Inflammatory macrophage (primary cell): ENCODE results near the gene GABRG3.

ENCODE experiments used
- DNase-seq, 2 donors: peaks; one replicate each; pipeline ENCODE4 v3.0.0-alpha.2; 2020 to 2022

Gene GABRG3

DNA sequence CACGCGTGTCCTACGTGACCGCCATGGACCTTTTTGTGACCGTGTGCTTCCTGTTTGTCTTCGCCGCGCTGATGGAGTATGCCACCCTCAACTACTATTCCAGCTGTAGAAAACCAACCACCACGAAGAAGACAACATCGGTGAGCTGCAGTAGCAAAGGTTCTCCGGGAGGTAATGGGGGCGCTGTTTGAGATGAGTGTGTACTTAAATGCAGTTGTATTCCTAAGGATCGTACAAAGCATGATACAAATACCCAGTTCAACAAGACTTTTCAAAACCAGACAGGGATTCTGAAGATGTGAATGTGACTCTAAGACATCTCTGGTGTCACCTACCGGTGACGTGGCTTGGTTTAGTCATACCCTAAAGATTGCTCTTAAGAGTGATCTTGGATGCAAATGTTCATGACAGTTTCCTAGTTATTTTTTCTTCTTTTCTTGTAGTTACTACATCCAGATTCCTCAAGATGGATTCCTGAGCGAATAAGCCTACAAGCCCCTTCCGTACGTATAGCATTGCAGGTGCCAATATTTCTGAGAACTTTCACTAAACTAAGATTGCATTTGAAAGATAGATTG is 556.6 kb downstream of the GABRG3 start:
- DNase-seq = no peak

DNA sequence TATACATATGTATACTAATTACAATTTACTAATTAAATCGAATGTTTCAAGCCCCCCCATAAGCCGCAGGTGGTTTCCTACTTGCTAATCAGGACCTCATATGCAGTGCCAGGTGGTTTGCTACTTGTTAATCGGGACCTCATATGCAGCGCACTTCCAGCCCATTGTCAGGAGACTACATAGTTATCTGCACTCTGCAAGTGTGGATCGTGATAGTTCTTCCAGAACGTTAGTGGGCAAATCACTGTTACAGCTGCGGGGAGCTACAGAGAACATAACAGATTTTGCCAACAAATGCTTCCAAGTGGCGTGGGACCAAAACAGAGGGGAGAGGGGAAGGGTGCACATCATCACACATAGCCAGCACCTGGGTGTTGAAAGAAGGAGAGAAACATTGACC is 558.4 kb downstream of the GABRG3 start:
- DNase-seq = no peak

GRCh38 chr15:27530994-27531393 is 560.0 kb downstream of the GABRG3 start:
- DNase-seq = no peak

DNA sequence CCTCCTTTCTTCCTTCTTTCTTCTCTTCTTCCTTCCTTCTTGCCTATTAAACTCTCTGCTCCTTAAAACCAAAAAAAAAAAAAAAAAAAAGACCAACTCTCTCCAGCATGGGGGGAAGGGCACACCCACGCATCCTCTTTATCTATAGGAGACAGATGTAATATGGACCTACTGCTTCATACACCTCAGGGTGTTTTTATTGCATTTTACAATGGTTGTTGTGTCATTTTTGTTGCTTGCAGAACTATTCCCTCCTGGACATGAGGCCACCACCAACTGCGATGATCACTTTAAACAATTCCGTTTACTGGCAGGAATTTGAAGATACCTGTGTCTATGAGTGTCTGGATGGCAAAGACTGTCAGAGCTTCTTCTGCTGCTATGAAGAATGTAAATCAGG is 561.4 kb downstream of the GABRG3 start:
- no peak for DNase-seq

GRCh38 chr15:27535445-27536129 is 564.6 kb downstream of the GABRG3 start:
- DNase-seq = no peak

DNA sequence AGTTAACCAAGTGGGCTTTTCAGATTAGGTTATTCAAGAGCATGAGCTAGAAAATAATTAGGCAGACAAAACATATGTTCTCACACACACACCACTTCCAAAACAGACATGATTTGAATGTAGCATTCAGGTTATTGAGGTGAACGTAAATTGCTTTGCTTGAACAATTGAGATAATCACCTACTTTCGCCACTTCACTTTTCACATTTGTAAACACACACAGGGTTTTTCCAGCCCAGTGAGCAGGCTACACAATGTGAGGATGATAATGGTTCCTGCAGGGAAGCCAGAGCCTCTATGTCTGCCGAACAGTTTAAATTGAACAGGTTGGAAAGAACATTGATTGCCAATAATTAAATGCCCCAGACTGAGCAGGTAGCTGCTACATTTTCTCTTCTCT is 567.3 kb downstream of the GABRG3 start:
- DNase-seq = no peak

GRCh38 chr15:27541581-27541980 is 570.6 kb downstream of the GABRG3 start:
- DNase-seq = no peak

DNA sequence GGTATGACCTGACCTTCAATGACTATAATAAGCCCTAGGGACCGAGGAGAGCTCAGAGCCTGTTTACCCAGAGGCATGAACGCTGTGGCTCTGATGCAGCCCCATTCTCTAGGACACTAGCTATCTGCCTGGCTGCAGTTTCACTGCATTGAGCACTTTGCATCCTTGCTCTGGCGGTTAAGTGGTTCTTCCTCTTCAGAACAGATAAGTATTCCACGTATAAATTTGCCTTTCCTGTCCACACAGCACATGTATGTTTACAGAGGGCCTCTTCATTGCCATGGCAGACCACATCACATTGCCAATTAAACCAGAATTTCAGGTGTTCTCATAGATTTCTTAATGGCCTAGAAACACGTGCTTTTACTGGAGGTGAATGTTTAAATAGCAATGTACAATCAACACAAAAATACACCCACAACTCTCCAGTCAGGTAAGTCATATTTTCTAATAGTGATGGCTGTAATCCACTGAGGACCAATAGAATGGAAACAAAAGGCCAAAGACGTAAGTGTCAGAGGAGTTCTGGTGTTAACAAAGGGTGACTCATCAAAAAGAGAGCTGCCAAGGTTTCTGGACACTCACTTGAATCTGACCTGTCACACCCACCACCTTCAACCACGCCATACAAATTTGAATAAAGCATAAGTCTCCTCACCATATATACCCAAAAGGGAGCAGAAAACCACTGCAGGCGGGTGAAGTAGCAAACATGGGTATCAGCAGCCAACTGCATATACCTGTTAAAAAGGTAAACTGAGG is 574.7 kb downstream of the GABRG3 start:
- no peak for DNase-seq

- DNase-seq = no peak
Observed at GRCh38 chr15:27549746-27550145, 578.8 kb downstream of the GABRG3 start.

DNA sequence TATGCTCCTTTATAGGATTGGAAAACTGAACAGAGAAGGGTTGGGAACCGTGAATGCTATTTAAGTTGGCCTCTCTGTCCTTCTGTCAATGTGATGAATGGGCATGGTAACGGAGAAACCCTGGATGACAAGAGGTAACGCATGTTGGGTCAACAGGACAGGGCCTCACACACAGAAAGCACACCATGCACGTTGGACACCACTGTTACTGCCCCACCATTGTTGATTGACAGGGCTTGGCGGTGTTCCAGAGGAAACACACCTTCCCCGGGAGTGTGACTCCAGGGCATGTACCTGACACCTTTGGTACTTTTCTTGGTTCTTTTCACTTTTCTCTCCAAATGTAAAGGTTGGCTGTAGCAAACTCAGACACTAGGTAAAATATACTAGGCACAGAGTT is 579.7 kb downstream of the GABRG3 start:
- DNase-seq = no peak

DNA sequence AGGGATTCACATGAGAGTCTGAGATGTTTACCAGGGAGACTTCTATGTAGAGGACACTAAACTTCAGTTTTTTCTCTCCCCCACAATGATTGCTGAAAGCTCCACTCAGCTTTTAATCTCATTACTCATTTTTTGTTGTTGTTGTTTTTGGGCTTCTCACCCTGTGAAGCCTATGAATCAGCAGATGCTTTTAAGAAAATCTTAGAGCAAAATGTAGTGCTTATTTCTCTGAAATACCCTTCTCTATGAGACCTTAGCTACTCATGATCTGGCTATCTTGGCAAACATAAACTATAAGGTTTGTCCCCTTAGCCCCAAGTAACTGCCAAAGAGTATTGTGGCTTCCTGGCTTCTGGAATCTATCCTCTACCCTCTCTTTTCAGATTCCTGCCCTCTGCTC is 590.8 kb downstream of the GABRG3 start:
- no peak for DNase-seq

GRCh38 chr15:27563765-27564370 is 592.9 kb downstream of the GABRG3 start:
- DNase-seq = no peak

GRCh38 chr15:27564656-27565055 is 593.7 kb downstream of the GABRG3 start:
- no peak for DNase-seq

GRCh38 chr15:27570746-27571145 is 599.8 kb downstream of the GABRG3 start:
- DNase-seq = no peak

DNA sequence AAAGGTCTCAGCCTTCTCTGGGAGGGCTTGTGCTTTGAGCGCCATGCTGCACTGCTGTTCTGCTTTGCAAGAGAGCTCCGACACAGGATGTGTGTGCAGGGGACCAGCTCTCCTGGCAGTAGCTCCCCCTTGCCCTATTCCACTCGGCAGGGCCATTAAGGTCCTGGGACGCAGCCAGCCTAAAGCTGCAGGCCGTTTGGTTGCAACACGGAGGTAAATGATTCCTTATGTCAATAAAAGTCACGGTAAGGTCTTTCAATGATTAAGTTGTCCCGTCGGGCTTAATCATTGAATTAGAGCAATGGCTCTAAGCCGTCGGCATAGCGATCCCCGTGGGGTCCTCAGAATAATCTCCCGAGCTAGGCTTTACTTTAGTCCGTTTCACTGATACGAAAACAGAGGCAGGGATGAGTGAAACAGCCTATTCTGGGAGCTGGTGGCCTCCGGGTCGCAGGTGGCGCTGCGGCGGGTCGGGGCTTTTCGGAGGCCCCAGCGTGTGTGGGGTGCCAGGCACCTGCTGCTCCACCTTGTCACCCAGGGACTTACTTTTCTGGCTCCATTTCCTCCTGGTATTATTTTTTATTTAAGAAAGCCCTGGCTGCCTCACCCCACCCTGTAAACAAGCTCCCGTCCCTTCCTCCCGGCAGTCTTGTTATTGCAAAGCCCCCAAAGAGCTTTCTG is 603.0 kb downstream of the GABRG3 start:
- DNase-seq = no peak

DNA sequence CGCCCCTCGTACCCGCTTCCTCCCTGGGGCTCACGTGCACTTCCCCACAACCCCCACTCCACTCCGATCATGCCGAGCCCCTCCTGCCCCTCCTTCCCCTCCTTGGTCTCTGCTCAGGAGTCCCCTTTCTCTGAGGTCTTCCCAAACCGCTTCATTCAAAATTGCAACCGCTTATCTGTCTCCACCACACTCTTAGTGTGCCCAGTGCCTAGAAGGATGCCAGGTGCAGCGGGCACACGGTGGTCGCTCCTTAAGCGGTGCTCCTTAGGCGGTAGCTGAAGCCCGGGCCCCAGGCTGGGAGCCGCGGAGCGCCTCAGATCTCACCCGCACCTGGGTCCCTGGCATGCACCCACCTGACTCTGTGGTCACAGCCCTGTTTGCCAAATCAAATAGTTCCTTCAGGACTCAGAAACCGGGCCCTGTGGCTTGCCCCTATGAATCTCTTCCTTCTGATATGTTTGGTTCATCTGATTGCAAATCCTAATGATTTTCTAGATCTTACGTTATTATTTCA is 603.6 kb downstream of the GABRG3 start:
- no peak for DNase-seq

DNA sequence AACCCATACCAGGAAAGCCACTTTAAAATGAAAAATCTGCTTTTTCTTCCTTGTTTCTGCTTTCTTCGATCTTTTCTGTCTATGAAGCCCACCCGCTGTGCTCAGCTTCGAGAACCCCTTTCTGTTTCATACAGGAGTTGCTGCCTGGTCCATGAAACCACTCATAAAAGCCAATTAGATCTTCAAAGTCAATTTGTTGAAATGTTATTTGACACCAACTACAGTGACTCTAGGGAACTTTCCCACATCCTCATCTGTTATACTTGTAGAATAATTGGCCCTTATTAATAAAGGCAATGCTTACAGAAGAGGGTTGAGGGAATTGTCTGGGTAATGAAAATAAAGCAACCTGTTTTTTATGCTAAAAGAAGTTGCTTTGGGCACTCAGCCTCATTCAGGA is 604.5 kb downstream of the GABRG3 start:
- no peak for DNase-seq

- DNase-seq = no peak
Observed at GRCh38 chr15:27576576-27576975, 605.6 kb downstream of the GABRG3 start.

DNA sequence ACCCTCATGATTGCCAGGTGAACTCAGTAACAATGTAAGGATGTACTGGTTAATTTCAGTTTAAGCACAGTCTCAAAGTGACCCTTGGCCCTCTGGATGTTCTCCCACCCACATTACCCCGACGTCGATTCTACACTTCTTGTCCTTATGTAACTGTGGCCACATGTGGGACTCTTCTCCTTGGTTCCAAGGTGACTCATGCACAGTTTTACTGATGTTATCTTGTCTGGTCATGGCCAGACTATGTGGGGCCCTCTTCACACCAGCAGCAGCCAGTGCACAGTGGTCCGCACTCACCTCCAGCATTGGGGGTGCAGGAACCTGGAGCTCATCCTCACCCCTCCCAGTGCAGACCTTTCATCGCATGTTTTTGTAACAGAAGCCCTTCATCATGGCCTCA is 608.8 kb downstream of the GABRG3 start:
- DNase-seq = no peak

DNA sequence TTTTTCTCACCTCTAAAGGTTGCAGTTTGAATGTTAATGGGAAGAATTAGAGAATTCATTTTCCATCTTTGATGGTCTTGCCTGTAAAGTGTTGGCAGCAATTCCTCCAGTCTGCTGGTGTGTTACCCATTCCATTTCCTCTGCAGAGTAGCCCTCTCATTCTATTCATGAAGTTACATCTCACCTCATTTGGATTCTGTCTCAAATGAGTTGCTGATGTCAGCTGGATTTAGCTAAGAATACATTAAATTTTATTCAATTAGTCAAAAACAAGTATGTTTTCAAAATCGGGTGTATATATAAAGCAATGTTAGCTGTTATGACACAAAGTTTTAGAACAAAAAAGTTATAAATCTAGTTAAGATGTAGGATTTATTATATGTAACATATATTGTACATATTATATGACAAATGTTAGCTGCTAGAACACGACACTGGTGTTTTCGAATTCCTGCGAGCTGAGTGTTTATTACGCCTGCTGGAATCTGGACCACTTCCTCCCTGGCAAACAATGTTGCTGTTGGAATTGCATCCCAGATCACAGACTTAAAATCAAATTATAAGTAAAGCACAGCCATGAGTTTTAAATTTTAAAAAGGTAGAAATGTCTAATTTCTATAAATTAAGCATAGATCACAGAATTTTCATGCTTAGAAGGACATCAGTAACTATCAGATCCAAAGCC is 611.9 kb downstream of the GABRG3 start:
- no peak for DNase-seq

DNA sequence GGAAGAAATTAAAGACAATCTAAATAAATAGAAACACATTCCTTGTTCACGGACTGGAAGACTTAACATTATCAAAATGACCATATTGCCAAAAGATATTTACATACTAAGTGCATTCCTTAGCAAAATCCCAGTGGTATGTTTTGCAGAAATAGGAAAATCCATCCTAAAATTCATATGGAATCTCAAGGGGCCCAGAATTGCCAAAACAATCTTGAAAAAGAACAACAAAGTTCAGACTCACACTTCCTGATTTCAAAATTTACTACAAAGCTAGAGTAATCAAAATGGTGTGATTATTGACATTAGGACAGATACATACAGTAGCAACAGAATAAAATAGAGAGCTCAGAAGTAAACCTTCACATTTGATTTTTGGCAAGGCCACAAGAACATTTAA is 612.7 kb downstream of the GABRG3 start:
- DNase-seq = no peak

DNA sequence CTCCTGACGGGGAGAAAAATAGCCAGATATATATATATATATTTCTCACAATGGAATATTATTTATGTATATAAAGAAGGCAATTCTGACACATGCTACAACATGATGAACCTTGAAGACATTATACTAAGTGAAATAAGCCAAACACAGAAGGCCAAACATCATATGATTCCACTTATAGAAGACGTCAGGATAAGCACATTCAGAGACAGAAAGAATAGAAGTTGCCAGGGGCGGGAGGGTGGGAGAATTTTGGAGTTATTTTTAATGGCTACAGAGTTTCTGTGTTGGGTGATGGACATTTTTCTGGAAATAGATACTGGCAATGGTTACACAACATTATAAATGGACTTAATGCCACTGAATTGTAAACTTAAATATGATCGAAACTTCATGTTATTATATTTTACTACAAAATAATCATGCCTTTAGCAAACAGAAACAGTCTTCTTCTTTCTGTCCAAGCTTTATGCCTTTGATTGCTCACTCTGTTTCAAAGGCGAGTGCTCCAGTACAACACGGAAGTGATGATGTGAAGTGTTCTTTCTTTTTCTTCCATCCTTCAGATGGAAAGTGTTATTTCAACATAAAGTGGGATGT is 614.2 kb downstream of the GABRG3 start:
- no peak for DNase-seq
